ENCODE data around the gene MTA1.

The MTA1 gene

GRCh38 chr14:105487449-105487985 lies 67.9 kb downstream of the MTA1 start:
- no peak for DNase-seq (ENCODE audit: low read depth in 3 of 3)

GRCh38 chr14:105487986-105488777 lies 68.6 kb downstream of the MTA1 start:
- no peak for DNase-seq (ENCODE audit: low read depth in 3 of 3)

- DNase-seq (ENCODE audit: low read depth in 3 of 3) = no peak
Observed at GRCh38 chr14:105488781-105489541, 69.3 kb downstream of the MTA1 start.

- DNase-seq (ENCODE audit: low read depth in 3 of 3) = peak; percentile 65 to 74 (median 68)
Observed at GRCh38 chr14:105489542-105490266, 70.1 kb downstream of the MTA1 start.

- DNase-seq (ENCODE audit: low read depth in 3 of 3) = peak in 1 of 3 experiments; percentile 54
Observed at GRCh38 chr14:105490267-105490571, 70.6 kb downstream of the MTA1 start.

- DNase-seq (ENCODE audit: low read depth in 3 of 3) = peak; percentile 92 to 98 (median 96)
Observed at GRCh38 chr14:105490572-105491365, 71.1 kb downstream of the MTA1 start, which contains the start of gene TEDC1. TEDC1 (plus strand) TSS chr14:105491246; CDS start chr14:105491376, 130 bp downstream.

- DNase-seq (ENCODE audit: low read depth in 3 of 3) = peak; percentile 75 to 79 (median 78)
Observed at GRCh38 chr14:105491366-105491973, 71.8 kb downstream of the MTA1 start.

- no peak for DNase-seq (ENCODE audit: low read depth in 3 of 3)
Observed at GRCh38 chr14:105492031-105492970, 72.7 kb downstream of the MTA1 start.

GRCh38 chr14:105492971-105493871 lies 73.6 kb downstream of the MTA1 start:
- no peak for DNase-seq (ENCODE audit: low read depth in 3 of 3)

- DNase-seq (ENCODE audit: low read depth in 3 of 3) = no peak
Observed at GRCh38 chr14:105493921-105494605, 74.4 kb downstream of the MTA1 start.

- DNase-seq (ENCODE audit: low read depth in 3 of 3) = no peak
Observed at GRCh38 chr14:105494606-105494929, 74.9 kb downstream of the MTA1 start.

- DNase-seq (ENCODE audit: low read depth in 3 of 3) = no peak
Observed at GRCh38 chr14:105495101-105495989, 75.7 kb downstream of the MTA1 start.

GRCh38 chr14:105495990-105496830 lies 76.6 kb downstream of the MTA1 start:
- DNase-seq (ENCODE audit: low read depth in 3 of 3) = no peak

GRCh38 chr14:105496831-105497591 lies 77.4 kb downstream of the MTA1 start:
- no peak for DNase-seq (ENCODE audit: low read depth in 3 of 3)

GRCh38 chr14:105497671-105498429 lies 78.2 kb downstream of the MTA1 start:
- DNase-seq (ENCODE audit: low read depth in 3 of 3) = no peak
